ENCODE measurements around the gene ECEL1.

Gene ECEL1

GRCh38 chr2:232508251-232508650 lies 20.6 kb upstream of the ECEL1 start:
- Histone ChIP-seq H3K27ac (ENCODE audit: low read depth, low read length) (no peak overlapping the region), H3K9me3 (ENCODE audit: insufficient read depth, low read length) (no peaks in the 10 kb centered on the region), H3K9ac (ENCODE audit: low read length) (no peak overlapping the region), H3K4me3 (ENCODE audit: insufficient read depth, low read length, poor library complexity, severe bottlenecking) (no peak overlapping the region), H3K27me3 (ENCODE audit: low read length) (no peaks in the 10 kb centered on the region), H3F3A (ENCODE audit: insufficient read depth) (no peaks in the 10 kb centered on the region), H3K4me2 (ENCODE audit: low read depth, low read length, poor library complexity, severe bottlenecking) (no peak overlapping the region), H3K36me3 (ENCODE audit: low read length) (no peaks in the 10 kb centered on the region), H2AFZ (ENCODE audit: low read depth, low read length, severe bottlenecking) (no peak overlapping the region), H4K20me1 (ENCODE audit: low read depth, low read length) (no peaks in the 10 kb centered on the region), H3K79me2 (ENCODE audit: insufficient read depth, low read length) (no peaks in the 10 kb centered on the region), H3K9me2 (replicated peaks; ENCODE audit: insufficient read depth, low read length) (no peaks in the 10 kb centered on the region)
- TF ChIP-seq EZH2phosphoT487 (conservative IDR thresholded peaks at IDR 0.05; ENCODE audit: low read length) (no peak), CTCF (IDR thresholded peaks at IDR 0.05; ENCODE audit: insufficient read depth, low read length, poor library complexity, severe bottlenecking) (no peak)

- Histone ChIP-seq H2AFZ (ENCODE audit: low read depth, low read length, severe bottlenecking) (no peak overlapping the region), H3K9ac (ENCODE audit: low read length) (no peak overlapping the region), H3K27ac (ENCODE audit: low read depth, low read length) (no peak overlapping the region), H3K79me2 (ENCODE audit: insufficient read depth, low read length) (no peaks in the 10 kb centered on the region), H3F3A (ENCODE audit: insufficient read depth) (no peaks in the 10 kb centered on the region), H4K20me1 (ENCODE audit: low read depth, low read length) (no peaks in the 10 kb centered on the region), H3K9me3 (ENCODE audit: insufficient read depth, low read length) (no peaks in the 10 kb centered on the region), H3K36me3 (ENCODE audit: low read length) (no peaks in the 10 kb centered on the region), H3K4me2 (ENCODE audit: low read depth, low read length, poor library complexity, severe bottlenecking) (no peak overlapping the region), H3K4me3 (ENCODE audit: insufficient read depth, low read length, poor library complexity, severe bottlenecking) (no peak overlapping the region), H3K9me2 (replicated peaks; ENCODE audit: insufficient read depth, low read length) (no peaks in the 10 kb centered on the region), H3K27me3 (ENCODE audit: low read length) (no peaks in the 10 kb centered on the region)
- no peak for TF ChIP-seq CTCF (IDR thresholded peaks at IDR 0.05; ENCODE audit: insufficient read depth, low read length, poor library complexity, severe bottlenecking)
- no peak for TF ChIP-seq EZH2phosphoT487 (conservative IDR thresholded peaks at IDR 0.05; ENCODE audit: low read length)
Observed at GRCh38 chr2:232506709-232507108, 19.1 kb upstream of the ECEL1 start.

- Histone ChIP-seq H3K4me2 (ENCODE audit: low read depth, low read length, poor library complexity, severe bottlenecking) (no peak overlapping the region), H3K27me3 (ENCODE audit: low read length) (no peaks in the 10 kb centered on the region), H2AFZ (ENCODE audit: low read depth, low read length, severe bottlenecking) (no peak overlapping the region), H3K9me3 (ENCODE audit: insufficient read depth, low read length) (no peaks in the 10 kb centered on the region), H4K20me1 (ENCODE audit: low read depth, low read length) (no peaks in the 10 kb centered on the region), H3K36me3 (ENCODE audit: low read length) (no peaks in the 10 kb centered on the region), H3F3A (ENCODE audit: insufficient read depth) (no peaks in the 10 kb centered on the region), H3K9ac (ENCODE audit: low read length) (no peak overlapping the region), H3K27ac (ENCODE audit: low read depth, low read length) (no peak overlapping the region), H3K79me2 (ENCODE audit: insufficient read depth, low read length) (no peaks in the 10 kb centered on the region), H3K9me2 (replicated peaks; ENCODE audit: insufficient read depth, low read length) (no peaks in the 10 kb centered on the region), H3K4me3 (ENCODE audit: insufficient read depth, low read length, poor library complexity, severe bottlenecking) (no peak overlapping the region)
- TF ChIP-seq EZH2phosphoT487 (conservative IDR thresholded peaks at IDR 0.05; ENCODE audit: low read length) (no peak), CTCF (IDR thresholded peaks at IDR 0.05; ENCODE audit: insufficient read depth, low read length, poor library complexity, severe bottlenecking) (no peak)
Observed at GRCh38 chr2:232505856-232506255, 18.2 kb upstream of the ECEL1 start.
